Measurements from ENCODE around the gene ACAD11. TPM values are rescaled to one million over a fixed set of nuclear protein-coding genes. Genes with fewer than 3 reads are reported as not detected.
"Not testable (repeated sequence)": the region's sequence is repeated elsewhere in the genome, so short reads cannot be mapped to it uniquely, and the experiment has no call there.

The ACAD11 gene
- total and polyA plus RNA-seq, 2 donors, result 10.2 to 26.2 TPM

DNA sequence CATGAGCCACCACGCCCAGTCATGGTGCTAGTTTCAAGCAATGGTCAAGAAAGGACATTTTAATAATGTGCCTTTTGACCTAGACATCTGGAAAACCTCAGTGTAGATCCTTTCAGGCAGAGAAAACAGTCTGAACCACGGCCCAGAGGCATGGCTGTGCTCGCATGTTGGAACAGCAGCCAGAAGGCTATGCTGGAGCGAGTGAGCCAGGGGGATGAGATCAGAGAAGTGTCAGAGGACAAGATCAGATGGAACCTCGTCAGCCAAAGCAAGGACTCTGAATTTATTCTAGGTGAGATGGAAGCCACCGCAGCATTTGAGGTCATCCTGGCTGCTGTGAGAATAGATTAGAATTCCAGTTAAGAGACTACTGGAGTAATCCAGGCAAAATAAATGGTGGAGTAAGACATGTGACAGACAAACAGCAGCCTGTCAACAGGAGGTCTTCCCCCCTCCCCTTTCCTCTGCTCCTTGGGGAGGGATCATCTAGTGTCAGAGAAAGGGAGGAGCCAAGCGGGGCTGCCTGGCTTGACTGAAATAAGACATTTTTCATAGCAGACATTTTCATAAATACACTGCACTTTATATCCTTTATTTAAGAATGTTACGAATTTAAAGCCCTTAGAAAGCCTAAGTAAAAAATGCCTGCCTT lies 103.0 kb downstream of the ACAD11 start:
- no peak for DNase-seq (ENCODE audit: low read depth in 6 of 9, low spot score in 9 of 9)
- Histone ChIP-seq H3K27me3 (ENCODE audit: control insufficient read depth in 2 of 2, insufficient read depth in 1 of 2, low read length in 1 of 2) (no peaks in the 10 kb centered on the region), H3K36me3 (ENCODE audit: control insufficient read depth in 2 of 2, insufficient read depth in 2 of 2, low read length in 1 of 2) (no peaks in the 10 kb centered on the region)

DNA sequence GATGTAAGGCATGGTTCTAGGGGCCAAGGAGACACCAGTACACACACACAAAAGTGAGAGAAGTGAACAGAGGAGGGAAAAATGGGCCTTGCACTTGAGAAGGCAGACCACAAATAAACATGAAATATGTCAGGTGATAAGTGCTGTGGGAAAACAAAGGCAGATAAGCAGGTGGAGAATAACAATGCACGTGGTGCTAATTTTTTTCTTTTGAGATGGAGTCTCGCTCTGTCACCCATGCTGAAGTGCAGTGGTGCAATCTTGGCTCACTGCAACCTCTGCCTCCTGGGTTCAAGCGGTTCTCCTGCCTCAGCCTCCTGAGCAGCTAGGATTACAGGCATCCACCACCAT lies 103.6 kb downstream of the ACAD11 start:
- not testable (repeated sequence) for DNase-seq (ENCODE audit: low read depth in 6 of 9, low spot score in 9 of 9); H3K27me3 ChIP-seq (ENCODE audit: control insufficient read depth in 2 of 2, insufficient read depth in 1 of 2, low read length in 1 of 2); H3K4me1 ChIP-seq (ENCODE audit: control insufficient read depth in 2 of 2, insufficient read depth in 2 of 2, low read length in 2 of 2); H3K27ac ChIP-seq (ENCODE audit: low read depth in 1 of 2, low read length in 1 of 2); H3K4me3 ChIP-seq (ENCODE audit: low read length in 2 of 2); H3K36me3 ChIP-seq (ENCODE audit: control insufficient read depth in 2 of 2, insufficient read depth in 2 of 2, low read length in 1 of 2); H3K9me3 ChIP-seq (ENCODE audit: control insufficient read depth in 2 of 2, insufficient read depth in 1 of 2, low read length in 1 of 2)
- 94% methylated on average over 3 of the region's 3 CpGs for WGBS

More for the DNA sequence above, 103.0 kb downstream of the ACAD11 start:
- WGBS, result 94% methylated on average over 8 of the region's 8 CpGs
- Histone ChIP-seq H3K27ac (ENCODE audit: low read depth in 1 of 2, low read length in 1 of 2) (no peak overlapping the region), H3K4me3 (ENCODE audit: low read length in 2 of 2) (no peak overlapping the region), H3K4me1 (ENCODE audit: control insufficient read depth in 2 of 2, insufficient read depth in 2 of 2, low read length in 2 of 2) (no peaks in the 10 kb centered on the region), H3K9me3 (ENCODE audit: control insufficient read depth in 2 of 2, insufficient read depth in 1 of 2, low read length in 1 of 2) (no peaks in the 10 kb centered on the region)

DNA sequence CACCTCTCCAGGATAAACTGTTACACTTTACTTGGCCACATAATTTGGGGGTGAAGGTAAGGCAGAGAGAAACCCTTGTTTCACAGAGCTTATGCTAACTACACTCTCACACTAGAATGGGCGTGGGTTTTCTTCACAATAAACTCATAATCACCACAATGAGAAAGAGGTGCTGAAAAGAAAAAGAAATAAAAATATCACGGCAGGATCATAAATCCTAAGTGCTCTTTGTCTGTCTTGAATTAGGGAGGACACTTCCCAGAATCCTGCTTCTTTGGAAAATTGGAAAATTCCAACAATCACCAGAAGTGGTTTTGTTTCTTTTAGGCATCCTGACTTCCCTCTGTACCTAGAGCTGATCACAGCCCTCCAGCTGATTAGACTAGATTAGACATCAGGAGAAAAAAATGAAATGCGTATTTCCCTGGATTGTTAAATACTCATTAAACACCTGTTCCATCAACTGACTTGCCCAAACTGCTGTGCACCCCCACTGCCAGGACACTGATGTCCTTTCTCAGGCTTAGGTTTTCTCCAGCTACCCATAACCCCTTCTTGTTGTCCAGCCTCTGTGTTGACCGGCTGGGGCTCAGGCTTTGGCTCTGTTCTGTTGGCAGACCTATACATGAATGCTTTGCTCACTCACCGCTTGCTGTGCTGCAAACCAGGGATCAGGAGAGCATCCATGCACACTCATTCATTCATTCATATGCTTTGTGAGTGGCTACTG lies 104.1 kb downstream of the ACAD11 start:
- Histone ChIP-seq H3K27ac (ENCODE audit: low read depth in 1 of 2, low read length in 1 of 2) (no peak overlapping the region), H3K4me3 (ENCODE audit: low read length in 2 of 2) (no peak overlapping the region), H3K27me3 (ENCODE audit: control insufficient read depth in 2 of 2, insufficient read depth in 1 of 2, low read length in 1 of 2) (no peaks in the 10 kb centered on the region), H3K36me3 (ENCODE audit: control insufficient read depth in 2 of 2, insufficient read depth in 2 of 2, low read length in 1 of 2) (no peaks in the 10 kb centered on the region), H3K4me1 (ENCODE audit: control insufficient read depth in 2 of 2, insufficient read depth in 2 of 2, low read length in 2 of 2) (peaks cover 0 to 6% of the 10 kb centered on the region in 2 donors), H3K9me3 (ENCODE audit: control insufficient read depth in 2 of 2, insufficient read depth in 1 of 2, low read length in 1 of 2) (no peaks in the 10 kb centered on the region)
- no peak for DNase-seq (ENCODE audit: low read depth in 6 of 9, low spot score in 9 of 9)
- 94% methylated on average over 5 of the region's 5 CpGs for WGBS

DNA sequence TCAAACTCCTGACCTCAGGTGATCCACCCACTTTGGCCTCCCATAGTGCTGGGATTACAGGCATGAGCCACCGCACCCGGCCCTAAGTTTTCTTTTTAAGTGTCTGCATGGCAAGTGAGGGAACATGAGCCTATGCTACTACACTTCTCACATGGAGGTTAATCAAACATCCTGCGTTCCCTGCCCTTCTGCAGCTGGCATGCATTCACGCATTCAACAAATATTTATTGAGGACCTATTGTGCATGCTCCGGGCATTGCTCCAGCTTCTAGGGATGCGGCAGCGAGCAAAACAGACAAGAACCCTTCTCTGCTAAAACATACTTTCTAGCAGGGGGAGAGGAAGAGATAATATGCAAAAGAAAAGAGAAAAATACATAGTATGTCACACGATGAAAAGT lies 105.2 kb downstream of the ACAD11 start:
- Histone ChIP-seq H3K36me3 (ENCODE audit: control insufficient read depth in 2 of 2, insufficient read depth in 2 of 2, low read length in 1 of 2) (no peaks in the 10 kb centered on the region), H3K27me3 (ENCODE audit: control insufficient read depth in 2 of 2, insufficient read depth in 1 of 2, low read length in 1 of 2) (no peaks in the 10 kb centered on the region), H3K9me3 (ENCODE audit: control insufficient read depth in 2 of 2, insufficient read depth in 1 of 2, low read length in 1 of 2) (no peaks in the 10 kb centered on the region), H3K4me1 (ENCODE audit: control insufficient read depth in 2 of 2, insufficient read depth in 2 of 2, low read length in 2 of 2) (peaks cover 0 to 6% of the 10 kb centered on the region in 2 donors), H3K27ac (ENCODE audit: low read depth in 1 of 2, low read length in 1 of 2) (no peak overlapping the region), H3K4me3 (ENCODE audit: low read length in 2 of 2) (no peak overlapping the region)
- DNase-seq (ENCODE audit: low read depth in 6 of 9, low spot score in 9 of 9), result no peak
- WGBS, result 87% methylated on average over 8 of the region's 8 CpGs

DNA sequence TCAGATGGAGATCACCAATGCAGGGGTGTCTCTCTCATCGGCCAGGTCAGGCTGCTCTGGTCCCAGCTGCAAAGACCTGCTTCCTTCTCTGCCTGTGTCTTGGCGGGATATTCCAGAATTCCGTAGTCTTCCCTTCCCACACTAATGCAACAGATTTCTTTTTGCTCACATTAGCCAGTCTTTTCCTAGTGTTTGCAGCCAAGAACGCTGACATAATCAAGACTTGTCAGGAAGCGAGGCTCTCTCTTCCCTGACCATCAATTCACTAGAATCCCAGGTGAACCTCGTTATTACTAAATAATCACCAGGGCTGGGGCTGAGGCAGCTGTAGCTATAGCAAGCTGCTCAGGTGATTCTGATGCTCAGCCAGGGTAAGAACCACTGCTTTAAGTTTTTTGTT lies 105.8 kb downstream of the ACAD11 start:
- DNase-seq (ENCODE audit: low read depth in 6 of 9, low spot score in 9 of 9), result no peak
- WGBS, result 96% methylated on average over 6 of the region's 6 CpGs

DNA sequence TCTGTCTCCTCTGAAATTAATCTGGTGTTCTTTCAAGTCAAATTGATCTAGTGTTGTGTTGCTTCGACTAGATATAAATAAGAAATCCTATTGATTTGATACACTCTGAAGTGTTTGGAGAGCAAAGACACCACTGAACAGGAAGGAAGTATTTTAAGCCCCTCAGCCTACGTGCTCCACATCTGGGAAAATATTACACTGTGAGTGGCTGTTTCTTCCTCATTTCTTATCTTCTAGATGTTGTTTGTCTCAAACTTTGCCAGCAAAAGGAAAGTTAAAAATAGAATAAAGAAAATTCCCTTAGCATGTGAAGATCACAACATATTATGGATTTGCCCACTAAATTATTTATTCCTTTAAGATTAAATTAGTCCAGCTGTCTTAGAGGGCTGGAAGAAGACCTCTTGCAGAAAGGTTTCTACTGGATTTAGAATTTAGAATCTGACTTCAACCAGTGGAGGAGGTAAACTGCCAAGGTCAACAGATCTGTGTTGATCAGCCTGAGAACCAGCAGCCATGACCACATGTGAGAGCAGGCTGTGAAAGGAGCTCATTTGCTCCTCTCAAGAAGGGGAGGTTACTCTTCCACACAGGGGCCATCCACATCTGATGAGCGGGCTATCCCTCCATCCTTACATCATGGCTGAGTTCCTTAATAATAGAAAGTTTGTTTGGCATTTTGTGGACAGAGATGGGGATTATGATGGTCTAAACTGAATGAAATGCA lies 108.9 kb downstream of the ACAD11 start:
- 38% methylated on average over 3 of the region's 3 CpGs for WGBS
- H3K4me3 ChIP-seq (ENCODE audit: low read length in 2 of 2), result no peak overlapping the region
- H3K27me3 ChIP-seq (ENCODE audit: control insufficient read depth in 2 of 2, insufficient read depth in 1 of 2, low read length in 1 of 2), result no peaks in the 10 kb centered on the region
- no peak for DNase-seq (ENCODE audit: low read depth in 6 of 9, low spot score in 9 of 9)
- no peaks in the 10 kb centered on the region for H3K36me3 ChIP-seq (ENCODE audit: control insufficient read depth in 2 of 2, insufficient read depth in 2 of 2, low read length in 1 of 2)
- H3K27ac ChIP-seq (ENCODE audit: low read depth in 1 of 2, low read length in 1 of 2), result peak overlapping the region in 1 of 2 donors; percentile 30
- H3K9me3 ChIP-seq (ENCODE audit: control insufficient read depth in 2 of 2, insufficient read depth in 1 of 2, low read length in 1 of 2), result peaks cover 0 to 3% of the 10 kb centered on the region in 2 donors
- peaks cover 0 to 6% of the 10 kb centered on the region in 2 donors for H3K4me1 ChIP-seq (ENCODE audit: control insufficient read depth in 2 of 2, insufficient read depth in 2 of 2, low read length in 2 of 2)

More for the DNA sequence above, 105.8 kb downstream of the ACAD11 start:
- Histone ChIP-seq H3K27me3 (ENCODE audit: control insufficient read depth in 2 of 2, insufficient read depth in 1 of 2, low read length in 1 of 2) (no peaks in the 10 kb centered on the region), H3K36me3 (ENCODE audit: control insufficient read depth in 2 of 2, insufficient read depth in 2 of 2, low read length in 1 of 2) (no peaks in the 10 kb centered on the region), H3K4me1 (ENCODE audit: control insufficient read depth in 2 of 2, insufficient read depth in 2 of 2, low read length in 2 of 2) (peaks cover 0 to 6% of the 10 kb centered on the region in 2 donors), H3K4me3 (ENCODE audit: low read length in 2 of 2) (no peak overlapping the region), H3K27ac (ENCODE audit: low read depth in 1 of 2, low read length in 1 of 2) (no peak overlapping the region), H3K9me3 (ENCODE audit: control insufficient read depth in 2 of 2, insufficient read depth in 1 of 2, low read length in 1 of 2) (no peaks in the 10 kb centered on the region)

DNA sequence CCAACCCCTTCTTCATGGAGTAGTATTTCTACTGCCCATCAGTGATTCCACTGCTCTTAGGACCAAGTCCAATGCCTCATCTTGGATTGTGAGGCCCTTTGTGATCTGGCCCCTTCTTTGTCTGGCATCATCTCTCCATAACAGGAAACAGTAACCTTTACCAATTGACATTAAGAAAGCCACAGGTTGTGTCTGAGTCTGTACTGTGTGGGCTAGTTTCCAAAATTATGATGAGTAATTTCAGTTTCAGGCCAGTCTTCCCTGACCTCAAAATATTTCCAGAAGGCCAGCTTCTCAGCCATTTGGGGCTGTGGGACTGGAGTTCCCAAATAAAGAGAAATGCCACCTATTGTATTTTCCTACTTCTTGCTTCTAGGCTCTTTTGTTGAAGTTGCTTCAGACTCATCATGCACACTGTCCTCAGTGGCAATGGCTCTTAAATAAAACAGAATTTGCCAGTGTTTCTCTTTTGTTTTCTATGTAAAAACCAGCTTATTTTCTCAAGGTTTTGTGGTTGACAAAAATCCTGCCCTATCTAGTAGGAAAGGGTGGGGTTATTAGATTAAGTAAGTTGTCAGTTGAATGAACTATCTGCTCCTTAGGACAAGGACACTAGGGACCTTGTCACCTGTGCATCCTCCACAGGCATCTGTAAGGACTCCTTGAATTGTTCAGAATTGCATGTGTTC lies 109.6 kb downstream of the ACAD11 start:
- Histone ChIP-seq H3K36me3 (ENCODE audit: control insufficient read depth in 2 of 2, insufficient read depth in 2 of 2, low read length in 1 of 2) (no peaks in the 10 kb centered on the region), H3K4me1 (ENCODE audit: control insufficient read depth in 2 of 2, insufficient read depth in 2 of 2, low read length in 2 of 2) (peaks cover 0 to 6% of the 10 kb centered on the region in 2 donors), H3K4me3 (ENCODE audit: low read length in 2 of 2) (no peak overlapping the region), H3K27me3 (ENCODE audit: control insufficient read depth in 2 of 2, insufficient read depth in 1 of 2, low read length in 1 of 2) (no peaks in the 10 kb centered on the region), H3K27ac (ENCODE audit: low read depth in 1 of 2, low read length in 1 of 2) (peak overlapping the region in 1 of 2 donors; percentile 30), H3K9me3 (ENCODE audit: control insufficient read depth in 2 of 2, insufficient read depth in 1 of 2, low read length in 1 of 2) (peaks cover 0 to 3% of the 10 kb centered on the region in 2 donors)
- peak in 1 of 9 donors; percentile 7 for DNase-seq (ENCODE audit: low read depth in 6 of 9, low spot score in 9 of 9)

DNA sequence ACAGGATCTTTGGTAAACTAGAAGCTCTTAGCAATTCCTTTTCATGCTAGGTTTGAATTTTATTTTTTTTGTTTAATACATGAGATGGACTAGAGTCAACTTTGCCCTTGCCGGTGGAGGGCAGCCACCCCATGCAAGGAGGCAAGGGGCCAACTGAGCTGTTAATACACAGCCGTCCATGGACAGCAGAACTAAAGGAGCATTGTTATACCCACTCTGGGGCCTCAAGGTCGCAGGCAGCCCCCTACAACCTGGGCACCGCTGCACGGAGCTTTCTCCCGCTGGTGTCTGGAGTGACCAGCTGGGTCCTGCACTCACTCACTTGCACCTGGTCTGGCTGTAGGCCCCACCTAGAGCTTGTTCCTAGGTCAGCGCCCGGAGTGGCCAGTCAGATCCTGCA lies 110.4 kb downstream of the ACAD11 start:
- no peak for DNase-seq (ENCODE audit: low read depth in 6 of 9, low spot score in 9 of 9)
- Histone ChIP-seq H3K27me3 (ENCODE audit: control insufficient read depth in 2 of 2, insufficient read depth in 1 of 2, low read length in 1 of 2) (no peaks in the 10 kb centered on the region), H3K36me3 (ENCODE audit: control insufficient read depth in 2 of 2, insufficient read depth in 2 of 2, low read length in 1 of 2) (no peaks in the 10 kb centered on the region), H3K4me3 (ENCODE audit: low read length in 2 of 2) (no peak overlapping the region), H3K4me1 (ENCODE audit: control insufficient read depth in 2 of 2, insufficient read depth in 2 of 2, low read length in 2 of 2) (peaks cover 0 to 6% of the 10 kb centered on the region in 2 donors), H3K9me3 (ENCODE audit: control insufficient read depth in 2 of 2, insufficient read depth in 1 of 2, low read length in 1 of 2) (peaks cover 0 to 3% of the 10 kb centered on the region in 2 donors), H3K27ac (ENCODE audit: low read depth in 1 of 2, low read length in 1 of 2) (no peak overlapping the region)
- WGBS, result 99% methylated on average over 8 of the region's 8 CpGs
